Fibroblast of peridontal ligament (primary cell): ENCODE results near the gene BCL11A.
A peak's percentile ranks its signal among the peaks of the same experiment; 100 is the strongest.

ENCODE experiments used
- DNase-seq: peaks from one replicate; pipeline ENCODE4 v3.0.0-alpha.2; 2010; ENCODE audit errors: extremely low read depth

Gene BCL11A

GRCh38 chr2:60486067-60486466 is 67.4 kb downstream of the BCL11A start:
- DNase-seq, result no peak

- DNase-seq, result peak; percentile 46
Measured at GRCh38 chr2:60485550-60485949, 67.9 kb downstream of the BCL11A start.

GRCh38 chr2:60485055-60485454 is 68.4 kb downstream of the BCL11A start:
- DNase-seq, result no peak

- DNase-seq, result peak; percentile 82
Measured at GRCh38 chr2:60484133-60484645, 69.3 kb downstream of the BCL11A start.

- peak; percentile 90 for DNase-seq
Measured at GRCh38 chr2:60483401-60483800, 70.1 kb downstream of the BCL11A start.

GRCh38 chr2:60482222-60482621 is 71.2 kb downstream of the BCL11A start:
- DNase-seq, result no peak

- no peak for DNase-seq
Measured at GRCh38 chr2:60481257-60481656, 72.2 kb downstream of the BCL11A start.

- no peak for DNase-seq
Measured at GRCh38 chr2:60480089-60480773, 73.2 kb downstream of the BCL11A start.

GRCh38 chr2:60479226-60480088 is 74.0 kb downstream of the BCL11A start:
- no peak for DNase-seq

GRCh38 chr2:60478660-60479059 is 74.8 kb downstream of the BCL11A start:
- DNase-seq, result no peak

- DNase-seq, result no peak
Measured at GRCh38 chr2:60476206-60476954, 77.1 kb downstream of the BCL11A start.

- DNase-seq, result peak; percentile 40
Measured at GRCh38 chr2:60475123-60475830, 78.2 kb downstream of the BCL11A start.

- no peak for DNase-seq
Measured at GRCh38 chr2:60474301-60474700, 79.2 kb downstream of the BCL11A start.

GRCh38 chr2:60473546-60473945 is 79.9 kb downstream of the BCL11A start:
- DNase-seq, result no peak

GRCh38 chr2:60472663-60473289 is 80.7 kb downstream of the BCL11A start:
- no peak for DNase-seq

- DNase-seq, result no peak
Measured at GRCh38 chr2:60472041-60472440, 81.4 kb downstream of the BCL11A start.

GRCh38 chr2:60470340-60470739 is 83.1 kb downstream of the BCL11A start:
- DNase-seq, result no peak

GRCh38 chr2:60469536-60470317 is 83.7 kb downstream of the BCL11A start:
- DNase-seq, result no peak

GRCh38 chr2:60468382-60469085 is 84.9 kb downstream of the BCL11A start:
- peak; percentile 90 for DNase-seq
